Activated CD4-positive, alpha-beta T cell treated with anti-CD3 and anti-CD28 coated beads, Interleukin-2, amount 50 U/mL, for 4 hours (primary cell): Measurements from ENCODE around the gene TOLLIP.
"Not testable (repeated sequence)": the region's sequence is repeated elsewhere in the genome, so short reads cannot be mapped to it uniquely, and the experiment has no call there.

Experiments
- DNase-seq, 2 experiments: peaks; one replicate each; pipeline ENCODE4 v3.0.0-alpha.2; 2020

The TOLLIP gene

GRCh38 chr11:1260023-1260501 is 49.4 kb downstream of the TOLLIP start:
- DNase-seq, result no peak

DNA sequence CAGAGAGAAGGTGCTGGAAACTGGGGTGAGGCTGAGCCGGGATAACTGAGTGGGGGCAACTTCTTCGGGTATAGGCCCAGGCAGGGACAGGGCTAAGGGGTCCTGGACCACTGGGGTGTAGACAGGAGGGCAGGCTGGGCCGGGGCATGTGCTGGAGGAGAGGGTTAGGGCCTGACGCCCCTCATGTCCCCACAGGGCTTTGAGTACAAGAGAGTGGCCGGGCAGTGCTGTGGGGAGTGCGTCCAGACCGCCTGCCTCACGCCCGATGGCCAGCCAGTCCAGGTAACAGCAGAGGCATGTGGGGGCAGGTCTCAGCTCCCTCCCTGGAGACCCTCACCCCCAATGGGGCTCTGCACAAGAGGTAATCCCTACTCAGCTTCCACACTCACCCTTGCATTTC is 49.9 kb downstream of the TOLLIP start:
- no peak for DNase-seq

DNA sequence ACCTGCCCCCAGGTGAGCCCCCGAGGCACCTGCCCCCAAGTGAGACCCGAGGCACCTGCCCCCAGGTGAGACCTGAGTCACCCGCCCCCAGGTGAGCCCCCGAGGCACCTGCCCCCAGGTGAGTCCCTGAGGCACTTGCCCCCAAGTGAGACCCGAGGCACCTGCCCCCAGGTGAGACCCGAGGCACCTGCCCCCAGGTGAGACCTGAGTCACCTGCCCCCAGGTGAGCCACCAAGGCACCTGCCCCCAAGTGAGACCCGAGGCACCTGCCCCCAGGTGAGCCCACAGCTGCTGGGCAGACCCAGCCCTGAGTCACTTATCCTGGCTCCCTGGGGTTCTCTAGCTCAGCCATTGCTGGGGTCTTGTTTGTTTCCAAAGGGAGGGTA is 50.4 kb downstream of the TOLLIP start:
- no peak for DNase-seq

- no peak for DNase-seq
These were observed 50.9 kb downstream of the TOLLIP start for GRCh38 chr11:1258401-1259075.

DNA sequence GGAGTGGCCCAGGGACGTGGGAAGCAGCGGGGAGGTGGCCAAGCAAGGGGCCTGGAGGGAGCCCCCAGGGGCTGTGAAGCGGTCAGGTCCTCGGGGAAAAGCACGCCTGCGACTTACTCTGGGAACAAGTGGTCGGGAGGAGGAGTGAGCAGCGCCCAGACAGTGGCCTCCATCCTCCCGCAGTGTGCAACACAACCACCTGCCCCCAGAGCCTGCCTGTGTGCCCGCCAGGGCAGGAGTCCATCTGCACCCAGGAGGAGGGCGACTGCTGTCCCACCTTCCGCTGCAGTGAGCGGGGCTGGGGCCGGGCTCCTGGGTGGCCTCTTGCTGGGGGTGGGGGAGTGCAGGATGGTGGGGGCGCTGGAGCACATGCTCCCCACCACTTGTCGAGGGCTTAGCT is 51.5 kb downstream of the TOLLIP start:
- no peak for DNase-seq

DNA sequence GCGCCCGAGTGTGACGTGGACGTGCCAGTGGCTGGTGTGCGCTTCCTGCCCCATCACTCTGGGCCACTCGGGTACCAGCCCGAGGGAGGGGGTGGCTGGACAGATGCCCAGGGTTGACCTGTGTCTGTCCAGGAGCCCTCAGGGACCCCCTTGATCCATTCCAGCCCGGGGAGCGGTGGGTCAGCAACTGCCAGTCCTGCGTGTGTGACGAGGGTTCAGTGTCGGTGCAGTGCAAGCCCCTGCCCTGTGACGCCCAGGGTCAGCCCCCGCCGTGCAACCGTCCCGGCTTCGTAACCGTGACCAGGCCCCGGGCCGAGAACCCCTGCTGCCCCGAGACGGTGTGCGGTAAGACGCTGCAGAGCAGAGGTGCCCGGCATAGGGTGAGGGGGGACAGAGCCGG is 52.1 kb downstream of the TOLLIP start:
- no peak for DNase-seq

- DNase-seq, result no peak
These were observed 53.0 kb downstream of the TOLLIP start for GRCh38 chr11:1256257-1257045.

- DNase-seq, result no peak
These were observed 54.3 kb downstream of the TOLLIP start for GRCh38 chr11:1255151-1255550.

DNA sequence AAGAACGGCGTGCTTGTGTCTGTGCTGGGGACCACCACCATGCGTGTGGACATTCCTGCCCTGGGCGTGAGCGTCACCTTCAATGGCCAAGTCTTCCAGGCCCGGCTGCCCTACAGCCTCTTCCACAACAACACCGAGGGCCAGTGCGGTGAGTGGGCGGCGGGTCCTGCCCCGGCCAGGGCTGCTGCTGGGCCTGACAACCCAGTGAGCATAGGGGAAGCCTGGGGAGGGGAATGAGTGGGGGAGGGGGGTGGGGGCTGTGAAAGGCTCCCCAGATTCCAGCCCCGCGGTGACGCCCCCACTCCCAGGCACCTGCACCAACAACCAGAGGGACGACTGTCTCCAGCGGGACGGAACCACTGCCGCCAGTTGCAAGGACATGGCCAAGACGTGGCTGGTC is 54.7 kb downstream of the TOLLIP start:
- DNase-seq, result no peak

- no peak for DNase-seq
These were observed 55.3 kb downstream of the TOLLIP start for GRCh38 chr11:1254086-1254648.

GRCh38 chr11:1253103-1253485 is 56.3 kb downstream of the TOLLIP start:
- no peak for DNase-seq

DNA sequence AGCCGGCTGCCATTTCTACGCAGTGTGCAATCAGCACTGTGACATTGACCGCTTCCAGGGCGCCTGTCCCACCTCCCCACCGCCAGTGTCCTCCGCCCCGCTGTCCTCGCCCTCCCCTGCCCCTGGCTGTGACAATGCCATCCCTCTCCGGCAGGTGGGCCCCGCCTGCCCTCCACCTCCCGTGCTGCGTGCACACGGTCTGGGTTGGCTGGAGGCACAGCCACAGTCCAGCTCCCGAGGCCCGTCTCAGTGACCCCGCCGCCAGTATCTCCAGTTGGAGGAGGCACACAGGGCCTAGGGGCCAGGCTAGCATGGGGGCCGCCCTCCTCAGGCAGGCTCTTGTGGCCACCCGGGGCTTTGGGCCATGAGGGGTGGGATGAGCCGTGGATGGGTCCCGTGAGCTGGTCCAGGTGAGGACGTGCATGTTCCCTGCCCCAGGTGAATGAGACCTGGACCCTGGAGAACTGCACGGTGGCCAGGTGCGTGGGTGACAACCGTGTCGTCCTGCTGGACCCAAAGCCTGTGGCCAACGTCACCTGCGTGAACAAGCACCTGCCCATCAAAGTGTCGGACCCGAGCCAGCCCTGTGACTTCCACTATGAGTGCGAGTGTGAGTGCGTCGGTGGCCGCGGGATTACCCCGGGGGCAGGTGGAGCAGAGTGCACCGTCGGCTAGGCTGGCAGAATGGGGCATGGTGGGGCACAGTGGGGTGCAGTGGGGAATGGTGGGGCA is 56.9 kb downstream of the TOLLIP start:
- no peak for DNase-seq

- DNase-seq, result no peak
These were observed 58.1 kb downstream of the TOLLIP start for GRCh38 chr11:1251236-1251770.

- DNase-seq, result not testable (repeated sequence)
These were observed 59.0 kb downstream of the TOLLIP start for GRCh38 chr11:1250411-1250810.

DNA sequence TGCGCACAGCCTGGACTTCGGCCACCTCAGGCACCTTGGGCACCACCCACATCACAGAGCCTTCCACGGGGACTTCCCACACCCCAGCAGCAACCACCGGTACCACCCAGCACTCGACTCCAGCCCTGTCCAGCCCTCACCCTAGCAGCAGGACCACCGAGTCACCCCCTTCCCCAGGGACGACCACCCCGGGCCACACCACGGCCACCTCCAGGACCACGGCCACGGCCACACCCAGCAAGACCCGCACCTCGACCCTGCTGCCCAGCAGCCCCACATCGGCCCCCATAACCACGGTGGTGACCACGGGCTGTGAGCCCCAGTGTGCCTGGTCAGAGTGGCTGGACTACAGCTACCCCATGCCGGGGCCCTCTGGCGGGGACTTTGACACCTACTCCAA is 60.5 kb downstream of the TOLLIP start:
- DNase-seq, result not testable (repeated sequence)

GRCh38 chr11:1247026-1247425 is 62.4 kb downstream of the TOLLIP start:
- DNase-seq, result not testable (repeated sequence)

DNA sequence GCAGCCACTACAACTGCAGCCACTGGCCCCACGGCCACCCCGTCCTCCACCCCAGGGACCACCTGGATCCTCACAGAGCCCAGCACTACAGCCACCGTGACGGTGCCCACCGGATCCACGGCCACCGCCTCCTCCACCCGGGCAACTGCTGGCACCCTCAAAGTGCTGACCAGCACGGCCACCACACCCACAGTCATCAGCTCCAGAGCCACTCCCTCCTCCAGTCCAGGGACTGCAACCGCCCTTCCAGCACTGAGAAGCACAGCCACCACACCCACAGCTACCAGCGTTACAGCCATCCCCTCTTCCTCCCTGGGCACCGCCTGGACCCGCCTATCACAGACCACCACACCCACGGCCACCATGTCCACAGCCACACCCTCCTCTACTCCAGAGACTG is 63.1 kb downstream of the TOLLIP start:
- not testable (repeated sequence) for DNase-seq

DNA sequence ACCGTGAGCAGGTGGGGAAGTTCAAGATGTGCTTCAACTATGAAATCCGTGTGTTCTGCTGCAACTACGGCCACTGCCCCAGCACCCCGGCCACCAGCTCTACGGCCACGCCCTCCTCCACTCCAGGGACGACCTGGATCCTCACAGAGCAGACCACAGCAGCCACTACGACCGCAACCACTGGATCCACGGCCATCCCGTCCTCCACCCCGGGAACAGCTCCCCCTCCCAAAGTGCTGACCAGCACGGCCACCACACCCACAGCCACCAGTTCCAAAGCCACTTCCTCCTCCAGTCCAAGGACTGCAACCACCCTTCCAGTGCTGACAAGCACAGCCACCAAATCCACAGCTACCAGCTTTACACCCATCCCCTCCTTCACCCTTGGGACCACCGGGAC is 63.7 kb downstream of the TOLLIP start:
- not testable (repeated sequence) for DNase-seq

- DNase-seq, result not testable (repeated sequence)
These were observed 64.9 kb downstream of the TOLLIP start for GRCh38 chr11:1244557-1244956.

- not testable (repeated sequence) for DNase-seq
These were observed 65.9 kb downstream of the TOLLIP start for GRCh38 chr11:1243521-1243920.

DNA sequence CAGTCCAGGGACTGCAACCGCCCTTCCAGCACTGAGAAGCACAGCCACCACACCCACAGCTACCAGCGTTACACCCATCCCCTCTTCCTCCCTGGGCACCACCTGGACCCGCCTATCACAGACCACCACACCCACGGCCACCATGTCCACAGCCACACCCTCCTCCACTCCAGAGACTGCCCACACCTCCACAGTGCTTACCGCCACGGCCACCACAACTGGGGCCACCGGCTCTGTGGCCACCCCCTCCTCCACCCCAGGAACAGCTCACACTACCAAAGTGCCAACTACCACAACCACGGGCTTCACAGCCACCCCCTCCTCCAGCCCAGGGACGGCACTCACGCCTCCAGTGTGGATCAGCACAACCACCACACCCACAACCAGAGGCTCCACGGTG is 66.7 kb downstream of the TOLLIP start:
- not testable (repeated sequence) for DNase-seq

GRCh38 chr11:1242289-1242688 is 67.1 kb downstream of the TOLLIP start:
- DNase-seq, result no peak

DNA sequence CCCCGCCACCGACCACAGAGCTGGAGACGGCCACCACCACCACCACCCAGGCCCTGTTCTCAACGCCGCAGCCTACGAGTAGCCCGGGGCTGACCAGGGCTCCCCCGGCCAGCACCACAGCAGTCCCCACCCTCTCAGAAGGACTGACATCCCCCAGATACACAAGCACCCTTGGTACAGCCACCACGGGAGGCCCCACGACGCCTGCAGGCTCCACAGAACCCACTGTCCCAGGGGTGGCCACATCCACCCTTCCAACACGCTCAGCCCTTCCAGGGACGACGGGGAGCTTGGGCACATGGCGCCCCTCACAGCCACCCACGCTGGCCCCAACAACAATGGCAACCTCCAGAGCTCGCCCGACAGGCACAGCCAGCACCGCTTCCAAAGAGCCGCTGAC is 67.7 kb downstream of the TOLLIP start:
- DNase-seq, result no peak
